Natural killer cell (primary cell): ENCODE results near the gene TLK1. TPM values are rescaled to one million over a fixed set of nuclear protein-coding genes. Genes with fewer than 3 reads are reported as not detected.

ENCODE experiments used
- ATAC-seq, 3 donors: fragments of 150-1000 bp in 2 of 3; fragments of 200-7000 bp in 1 of 3; cut with Tn5 transposase; 1 replicate in 1 of 3; 2 replicates in 2 of 3; pipeline ENCODE4 v1.10.0; 2021; ENCODE audit warnings: mild to moderate bottlenecking in 2 of 3, moderate library complexity in 2 of 3
- DNase-seq, 2 donors: peaks; one replicate each; pipeline versions ENCODE4 v3.0.0 to v3.0.0-alpha.2; 2013 to 2021; ENCODE audit warnings: mixed read lengths in 1 of 2
- H3K27ac ChIP-seq: one replicate; pipeline ENCODE4 v1.5.1; 2013; ENCODE audit warnings: mild to moderate bottlenecking, low read length
- H3K27me3 ChIP-seq: one replicate; pipeline ENCODE4 v1.6.1; 2013; ENCODE audit warnings: low read length; ENCODE audit not compliant: control insufficient read depth, insufficient read depth
- H3K36me3 ChIP-seq: one replicate; pipeline ENCODE4 v1.6.1; 2013; ENCODE audit warnings: low read length; ENCODE audit not compliant: control insufficient read depth, insufficient read depth
- H3K4me1 ChIP-seq: one replicate; pipeline ENCODE4 v1.6.1; 2013; ENCODE audit warnings: low read length; ENCODE audit not compliant: control insufficient read depth, insufficient read depth
- H3K4me3 ChIP-seq: one replicate; pipeline ENCODE4 v1.5.1; 2013; ENCODE audit warnings: low read length
- H3K9me3 ChIP-seq: one replicate; pipeline ENCODE4 v1.6.1; 2013; ENCODE audit warnings: low read length; ENCODE audit not compliant: control insufficient read depth, insufficient read depth
- H3K27ac Mint-ChIP-seq, 2 donors: one replicate each; pipeline ENCODE4 v1.8.0; 2022; ENCODE audit warnings: mild to moderate bottlenecking in 2 of 2, mixed read lengths in 2 of 2, moderate library complexity in 1 of 2
- H3K27me3 Mint-ChIP-seq, 2 donors: one replicate each; pipeline ENCODE4 v1.8.0; 2022; ENCODE audit warnings: low read depth in 2 of 2, mixed read lengths in 2 of 2
- H3K36me3 Mint-ChIP-seq: one replicate; pipeline ENCODE4 v1.8.0; 2022; ENCODE audit warnings: mixed read lengths
- H3K4me1 Mint-ChIP-seq, 2 donors: one replicate each; pipeline ENCODE4 v1.8.0; 2022; ENCODE audit warnings: mixed read lengths in 2 of 2
- H3K4me3 Mint-ChIP-seq: one replicate; pipeline ENCODE4 v1.8.0; 2022; ENCODE audit warnings: mild to moderate bottlenecking, moderate library complexity, mixed read lengths
- H3K9me3 Mint-ChIP-seq, 2 donors: one replicate each; pipeline ENCODE4 v1.8.0; 2022; ENCODE audit warnings: mixed read lengths in 2 of 2
- CTCF ChIP-seq: fragments of 200-600 bp; IDR thresholded peaks from one replicate; pipeline ENCODE4 v1.8.0; 2022; ENCODE audit warnings: antibody characterized with exemption
- WGBS: methylation state at CpG from one replicate; pipeline ENCODE4 v1.1.7; 2013; ENCODE audit warnings: missing lambda C conversion rate; ENCODE audit not compliant: insufficient coverage; 5-methylcytosine and 5-hydroxymethylcytosine counted together
- intact Hi-C: fragments of 100-400 bp; cut with micrococcal nuclease; formaldehyde crosslinking; loops from one replicate; pipeline ENCODE4 v1.14.2; 2022
- total RNA-seq, 4 donors: library from RNA; stranded (reverse); fragments of 120-200 nt in 1 of 4; gene quantifications; one replicate each; pipeline versions ENCODE4 v1.2.3 to v1.2.4, GENCODE V29; 2013 to 2022

Gene TLK1
- total RNA-seq, 3 donors from 2014 or later (not counting 1 experiment from before 2014, with no cell fraction given), result 90.9 to 101 (median 91.2) TPM

GRCh38 chr2:171185941-171186340 is 25.2 kb upstream of the TLK1 start:
- H3K4me3 ChIP-seq, result no peak overlapping the region
- no peaks in the 10 kb centered on the region for H3K4me1 ChIP-seq
- H3K27me3 Mint-ChIP-seq, result peaks cover 8 to 10% of the 10 kb centered on the region in 2 donors
- H3K36me3 Mint-ChIP-seq, result no peaks in the 10 kb centered on the region
- H3K27me3 ChIP-seq, result no peaks in the 10 kb centered on the region
- no peaks in the 10 kb centered on the region for H3K9me3 ChIP-seq
- no peak for TF ChIP-seq CTCF
- no peak overlapping the region for H3K4me3 Mint-ChIP-seq
- intact Hi-C loops, result no loop called here
- no peaks in the 10 kb centered on the region for H3K4me1 Mint-ChIP-seq
- DNase-seq (no peak), ATAC-seq (no peak)
- H3K9me3 Mint-ChIP-seq, result no peaks in the 10 kb centered on the region
- H3K27ac ChIP-seq, result no peak overlapping the region
- H3K36me3 ChIP-seq, result no peaks in the 10 kb centered on the region
- no peak overlapping the region for H3K27ac Mint-ChIP-seq
- 100% methylated on average over 2 of the region's 3 CpGs for WGBS

- Mint-ChIP-seq H3K9me3 (no peaks in the 10 kb centered on the region), H3K27me3 (peaks cover 8 to 10% of the 10 kb centered on the region in 2 donors), H3K4me3 (no peak overlapping the region), H3K4me1 (no peaks in the 10 kb centered on the region), H3K36me3 (no peaks in the 10 kb centered on the region), H3K27ac (no peak overlapping the region)
- H3K4me3 ChIP-seq, result no peak overlapping the region
- DNase-seq (no peak), ATAC-seq (no peak)
- H3K4me1 ChIP-seq, result no peaks in the 10 kb centered on the region
- no peak for TF ChIP-seq CTCF
- intact Hi-C loops, result no loop called here
- no peak overlapping the region for H3K27ac ChIP-seq
- H3K36me3 ChIP-seq, result no peaks in the 10 kb centered on the region
- 100% methylated on average over 2 of the region's 2 CpGs for WGBS
- H3K9me3 ChIP-seq, result no peaks in the 10 kb centered on the region
- no peaks in the 10 kb centered on the region for H3K27me3 ChIP-seq
Measured at GRCh38 chr2:171185165-171185818, 24.6 kb upstream of the TLK1 start.

- no peak overlapping the region for H3K4me3 ChIP-seq
- no peak overlapping the region for H3K4me3 Mint-ChIP-seq
- peaks cover 8 to 10% of the 10 kb centered on the region in 2 donors for H3K27me3 Mint-ChIP-seq
- DNase-seq, result no peak
- H3K9me3 Mint-ChIP-seq, result no peaks in the 10 kb centered on the region
- intact Hi-C loops, result no loop called here
- H3K4me1 ChIP-seq, result no peaks in the 10 kb centered on the region
- no peaks in the 10 kb centered on the region for H3K36me3 ChIP-seq
- H3K27me3 ChIP-seq, result no peaks in the 10 kb centered on the region
- TF ChIP-seq CTCF, result no peak
- H3K9me3 ChIP-seq, result no peaks in the 10 kb centered on the region
- H3K36me3 Mint-ChIP-seq, result no peaks in the 10 kb centered on the region
- no peak overlapping the region for H3K27ac ChIP-seq
- H3K27ac Mint-ChIP-seq, result no peak overlapping the region
- no peak for ATAC-seq
- WGBS, result 73% methylated on average over 7 of the region's 9 CpGs
- no peaks in the 10 kb centered on the region for H3K4me1 Mint-ChIP-seq
Measured at GRCh38 chr2:171181064-171182049, 20.7 kb upstream of the TLK1 start.
